NCI-H2081 (cell line): ENCODE measurements around the gene AP1M2.
"Not testable (repeated sequence)": the region's sequence is repeated elsewhere in the genome, so short reads cannot be mapped to it uniquely, and the experiment has no call there.

Experiments
- DNase-seq, 2 experiments: peaks; one replicate each; lab custom pipeline; 2025; lab: John Stamatoyannopoulos, UW

The AP1M2 gene

DNA sequence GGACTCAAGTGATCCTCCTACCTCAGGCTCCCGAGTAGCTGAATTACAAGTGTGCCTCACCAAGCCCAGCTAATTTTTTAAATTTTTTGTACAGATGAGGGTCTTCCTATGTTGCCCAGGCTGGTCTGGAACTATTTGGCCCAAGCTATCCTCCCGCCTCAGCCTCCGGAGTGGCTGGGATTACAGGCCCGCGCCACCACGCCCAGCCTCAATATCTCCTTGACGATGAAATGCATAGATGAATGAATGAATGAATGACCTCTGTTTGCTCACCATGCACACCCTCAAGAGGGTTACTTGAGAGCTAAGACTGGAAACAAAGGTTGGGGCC is 14.9 kb upstream of the AP1M2 start:
- DNase-seq: no peak

DNA sequence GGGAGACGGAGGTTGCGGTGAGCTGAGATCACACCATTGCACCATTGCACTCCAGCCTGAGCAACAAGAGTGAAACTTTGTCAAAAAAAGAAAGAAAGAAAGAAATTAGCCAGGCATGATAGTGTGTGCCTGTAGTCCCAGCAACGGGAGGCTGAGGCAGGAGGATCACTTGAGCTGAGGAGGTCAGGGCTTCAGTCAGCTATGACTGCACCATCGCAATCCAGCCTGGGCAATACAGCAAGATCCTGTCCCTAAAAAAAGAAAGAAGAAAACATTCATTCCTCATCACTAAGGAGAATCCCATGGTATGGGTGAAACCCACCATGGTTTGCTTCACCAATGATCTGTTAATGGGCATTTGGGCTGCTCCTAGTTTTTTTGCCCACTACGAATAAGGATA is 13.0 kb upstream of the AP1M2 start:
- DNase-seq: no peak

DNA sequence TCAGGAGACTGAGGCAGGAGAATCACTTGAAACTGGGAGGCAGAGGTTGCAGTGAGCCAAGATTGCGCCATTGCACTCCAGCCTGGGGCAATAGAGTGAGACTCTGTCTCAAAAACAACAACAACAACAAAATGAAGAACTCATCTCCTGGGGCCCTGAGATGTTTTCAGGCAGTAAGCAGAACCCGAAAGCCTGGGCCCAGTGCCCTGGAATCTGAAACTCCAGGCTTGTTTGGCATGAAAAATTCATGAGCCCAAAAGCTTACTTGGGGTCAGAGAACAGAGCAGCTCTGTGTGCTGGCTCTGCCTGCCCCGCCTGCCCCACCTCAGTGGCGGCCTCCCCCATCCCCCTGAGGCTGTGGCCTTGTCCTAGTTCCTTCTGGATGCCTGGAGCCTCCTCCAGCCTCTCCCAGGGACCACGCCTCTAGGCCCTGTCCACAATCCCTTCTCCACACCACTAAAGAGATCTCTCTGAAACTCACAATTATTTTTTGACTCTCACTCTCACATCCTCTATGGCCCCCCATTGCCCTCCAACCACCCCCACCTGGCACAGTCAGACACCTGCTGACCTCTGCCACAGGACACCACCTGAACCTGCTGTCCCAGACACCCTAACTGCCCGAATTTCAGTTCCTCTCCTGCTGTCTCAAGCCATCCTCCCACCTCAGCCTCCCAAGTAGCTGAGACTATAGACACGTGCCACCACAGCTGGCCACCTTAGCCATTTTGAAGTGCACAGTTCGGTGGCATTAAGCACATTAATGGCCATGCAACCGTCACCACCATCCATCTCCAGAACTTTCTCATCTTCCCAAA is 6.9 kb upstream of the AP1M2 start:
- no peak for DNase-seq

DNA sequence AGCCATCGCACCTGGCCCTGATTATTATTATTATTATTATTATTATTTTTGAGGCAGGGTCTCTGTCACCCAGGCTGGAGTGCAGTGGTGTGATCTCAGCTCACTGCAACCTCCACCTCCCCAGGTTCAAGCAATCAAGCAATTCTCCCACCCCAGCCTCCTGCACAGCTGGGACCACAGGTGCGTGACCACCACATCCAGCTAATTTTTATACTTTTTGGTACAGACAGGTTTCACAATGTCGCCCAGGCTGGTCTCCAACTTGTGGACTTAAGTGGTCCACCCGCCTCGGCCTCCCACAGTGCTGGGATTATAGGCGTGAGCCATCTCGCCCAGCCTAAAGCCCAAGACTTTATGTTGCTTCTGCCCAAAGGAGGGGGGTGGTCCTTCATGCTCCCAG is 6.0 kb upstream of the AP1M2 start:
- no peak for DNase-seq

DNA sequence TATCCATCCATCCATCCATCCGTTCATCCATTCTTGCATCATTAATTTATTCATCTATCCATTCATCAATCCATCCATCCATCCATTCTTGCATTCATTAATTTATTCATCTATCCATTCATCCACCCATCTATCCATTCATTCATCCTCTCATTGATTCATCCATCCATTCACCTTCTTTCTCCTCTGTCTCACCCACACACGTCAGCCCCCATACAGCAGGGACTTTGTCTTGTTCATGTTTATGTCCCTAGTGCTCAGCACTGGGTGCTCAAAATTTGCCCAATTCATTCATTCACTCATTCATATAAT is 683 bp upstream of the AP1M2 start:
- no peak for DNase-seq

DNA sequence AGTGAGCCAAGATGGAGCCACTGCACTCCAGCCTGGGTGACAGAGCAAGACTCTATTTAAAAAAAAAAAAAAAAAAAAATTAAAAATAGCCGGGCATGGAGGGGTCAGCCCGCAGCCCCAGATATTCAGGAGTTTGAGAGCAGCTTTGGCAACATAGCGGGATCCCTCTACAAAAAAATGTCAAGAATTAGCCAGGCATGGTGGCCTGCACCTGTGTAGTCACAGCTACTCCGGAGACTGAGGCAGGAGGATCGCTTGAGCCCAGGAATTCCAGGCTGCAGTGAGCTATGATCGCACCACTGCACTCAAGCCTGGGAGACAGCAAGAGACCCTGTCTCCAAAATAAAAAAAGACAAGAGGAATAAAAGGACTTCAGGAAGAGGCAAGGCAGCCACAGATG is 716 bp downstream of the AP1M2 start:
- DNase-seq: no peak

DNA sequence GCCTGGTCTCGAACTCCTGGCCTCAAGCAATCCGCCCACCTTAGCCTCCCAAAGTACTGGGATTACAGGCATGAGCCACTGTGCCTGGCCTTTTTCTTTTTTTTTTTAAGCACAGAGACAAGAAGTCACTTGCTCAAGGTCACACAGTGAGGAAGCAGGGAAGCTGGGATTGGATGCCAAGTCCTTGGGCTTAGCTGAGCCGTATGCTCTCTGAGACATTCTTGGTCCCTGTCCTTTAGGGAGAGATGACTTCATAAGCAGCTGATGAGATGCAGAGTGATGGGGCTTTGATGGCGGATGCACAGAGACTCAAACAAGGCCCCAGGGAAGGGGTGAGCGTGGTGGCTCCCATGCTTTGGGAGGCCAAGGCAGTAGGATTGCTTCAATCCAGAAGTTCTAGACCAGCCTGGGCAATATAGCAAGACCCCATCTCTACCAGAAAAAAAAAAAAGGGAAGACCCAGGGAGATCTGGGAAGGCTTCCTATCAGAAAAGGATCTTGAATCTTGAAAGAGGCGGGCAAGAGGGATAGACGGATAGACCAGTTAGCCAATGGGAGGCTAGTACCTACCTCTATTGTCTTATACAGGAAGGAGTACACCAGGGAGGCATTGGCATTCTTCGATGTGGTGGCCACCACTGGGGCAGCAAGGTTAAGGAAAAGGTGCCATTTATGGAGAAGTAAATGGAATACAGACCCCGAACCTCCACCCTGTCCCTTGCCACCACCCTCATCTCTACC is 3.9 kb downstream of the AP1M2 start:
- DNase-seq: no peak

DNA sequence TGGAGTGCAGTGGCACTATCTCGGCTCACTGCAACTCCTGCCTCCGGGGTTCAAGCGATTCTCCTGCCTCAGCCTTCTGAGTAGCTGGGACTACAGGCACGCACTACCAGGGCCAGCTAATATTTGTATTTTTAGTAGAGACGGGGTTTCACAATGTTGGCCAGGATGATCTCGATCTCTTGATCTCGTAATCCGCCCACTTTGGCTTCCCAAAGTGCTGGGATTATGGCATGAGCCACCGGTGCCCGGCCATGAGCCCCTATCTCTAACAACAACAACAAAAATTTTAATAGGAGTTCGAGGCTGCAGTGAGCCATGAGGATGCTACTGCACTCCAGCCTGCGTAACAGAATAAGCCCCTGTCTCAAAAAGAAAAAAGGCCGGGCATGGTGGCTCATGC is 5.0 kb downstream of the AP1M2 start:
- DNase-seq: no peak

DNA sequence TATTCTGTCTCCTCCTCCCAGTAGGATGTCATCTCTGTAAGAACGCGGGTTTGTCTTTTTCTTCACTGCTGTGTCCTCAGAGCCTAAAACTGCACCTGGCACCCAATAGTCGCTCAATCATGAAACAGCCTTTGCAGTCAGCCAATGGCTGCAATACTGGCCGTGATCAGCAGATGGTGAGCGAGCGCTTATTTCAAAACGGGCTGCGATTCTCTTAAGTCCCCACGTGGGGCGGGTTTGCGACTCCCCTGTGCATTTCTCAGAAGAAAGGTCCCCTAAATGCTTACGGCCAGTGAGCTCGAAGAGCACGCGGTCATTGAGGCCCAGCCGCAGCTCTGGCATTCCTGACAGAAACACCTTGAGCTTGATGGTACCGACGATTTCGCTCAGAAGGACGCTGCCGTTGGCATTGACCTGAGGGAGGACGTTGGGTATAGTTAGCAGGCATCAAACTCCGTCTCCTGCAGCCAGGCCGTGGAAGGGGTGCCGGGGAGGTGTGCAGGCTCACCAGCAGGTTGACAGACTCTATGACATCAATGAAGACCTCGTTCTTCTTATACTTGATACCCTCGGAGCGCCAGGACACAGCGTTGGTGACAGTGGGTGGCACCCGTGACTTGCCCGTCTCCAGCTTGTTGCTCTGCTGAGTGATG is 6.0 kb downstream of the AP1M2 start:
- DNase-seq: peak; percentile 83 to 84

DNA sequence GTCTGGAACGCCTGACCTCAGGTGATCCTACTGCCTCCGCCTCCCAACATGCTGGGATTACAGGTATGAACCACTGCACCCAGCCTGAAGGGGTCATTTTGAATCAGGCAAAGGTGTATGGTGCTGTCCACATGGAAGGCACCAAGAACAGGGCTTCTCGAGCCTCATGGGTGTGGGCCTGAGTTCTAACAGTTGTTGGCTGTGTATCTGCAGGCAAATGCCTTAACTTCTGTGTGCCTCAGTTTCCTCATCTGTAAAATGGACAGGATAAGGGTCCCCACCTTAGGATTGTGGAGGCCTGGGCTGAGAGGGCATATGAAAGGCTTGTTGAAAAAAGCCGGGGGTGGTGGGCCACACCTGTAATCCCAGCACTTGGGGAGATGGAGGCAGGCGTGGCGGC is 9.2 kb downstream of the AP1M2 start:
- no peak for DNase-seq

DNA sequence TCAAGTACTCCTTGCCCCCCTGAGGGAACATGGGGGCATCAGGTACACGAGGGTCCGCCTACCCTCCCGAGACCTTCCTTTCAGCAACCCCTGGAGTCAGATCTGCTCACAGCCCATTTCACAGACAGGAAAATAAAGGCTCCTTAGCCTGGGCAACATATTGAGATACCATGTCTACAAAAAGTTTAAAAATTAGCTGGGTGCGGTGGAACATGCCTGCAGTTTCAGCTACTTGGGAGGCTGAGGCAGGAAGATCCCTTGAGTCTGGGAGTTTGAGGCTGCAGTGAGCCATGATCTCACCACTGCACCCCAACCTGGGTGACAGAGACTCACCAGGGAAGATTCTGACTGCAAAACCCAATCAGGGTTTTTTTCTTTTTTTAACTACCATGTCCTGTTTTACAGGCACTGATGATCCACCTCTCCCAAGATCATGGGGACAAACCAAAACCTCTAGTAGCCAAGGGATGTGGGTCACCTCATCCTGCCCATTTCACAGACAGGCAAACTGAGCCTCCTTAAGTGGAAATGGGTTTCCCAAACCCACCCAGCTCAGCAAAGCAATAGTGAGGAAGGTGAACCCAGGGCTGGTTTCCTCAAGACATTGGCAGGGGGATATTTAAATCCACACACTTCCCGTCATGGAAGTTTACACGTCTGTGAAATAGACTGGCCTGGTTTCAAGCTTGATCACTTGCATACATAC is 11.9 kb downstream of the AP1M2 start:
- no peak for DNase-seq

DNA sequence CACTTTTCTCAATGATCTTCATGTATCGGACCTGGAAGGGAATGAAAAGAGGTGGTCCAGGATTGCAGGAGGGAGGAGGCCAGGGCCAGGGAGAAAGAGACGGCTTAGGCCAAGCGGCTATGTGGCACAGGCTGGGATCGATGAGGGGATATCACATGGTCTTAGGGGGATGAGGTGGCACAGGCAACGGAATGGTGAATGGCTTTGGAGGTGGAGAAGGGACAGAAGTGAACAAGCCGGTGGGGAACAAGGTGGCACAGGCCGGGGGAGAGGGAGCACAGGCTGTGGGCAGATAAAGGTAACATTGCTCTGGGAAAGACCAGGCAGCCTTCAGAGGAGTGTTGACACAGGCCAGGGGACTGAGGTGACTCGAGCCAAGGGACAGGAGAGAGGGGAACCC is 12.7 kb downstream of the AP1M2 start:
- DNase-seq: no peak

DNA sequence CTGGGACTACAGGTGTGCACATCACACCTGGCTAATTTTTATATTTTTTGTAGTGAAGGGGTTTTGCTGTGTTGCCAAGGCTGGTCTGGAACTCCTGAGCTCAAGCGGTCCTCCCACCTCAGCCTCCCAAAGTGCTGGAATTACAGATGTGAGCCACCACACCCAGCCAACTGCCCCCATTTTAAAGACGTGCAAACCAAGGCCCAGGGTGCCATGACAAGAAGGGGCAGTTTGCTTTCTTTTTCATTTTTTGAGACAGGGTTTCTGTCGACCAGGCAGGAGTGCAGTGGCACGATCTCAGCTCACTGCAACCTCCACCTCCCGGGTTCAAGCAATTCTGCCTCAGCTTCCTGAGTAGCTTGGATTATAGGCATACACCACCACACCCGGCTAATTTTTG is 13.3 kb downstream of the AP1M2 start:
- DNase-seq: not testable (repeated sequence)

DNA sequence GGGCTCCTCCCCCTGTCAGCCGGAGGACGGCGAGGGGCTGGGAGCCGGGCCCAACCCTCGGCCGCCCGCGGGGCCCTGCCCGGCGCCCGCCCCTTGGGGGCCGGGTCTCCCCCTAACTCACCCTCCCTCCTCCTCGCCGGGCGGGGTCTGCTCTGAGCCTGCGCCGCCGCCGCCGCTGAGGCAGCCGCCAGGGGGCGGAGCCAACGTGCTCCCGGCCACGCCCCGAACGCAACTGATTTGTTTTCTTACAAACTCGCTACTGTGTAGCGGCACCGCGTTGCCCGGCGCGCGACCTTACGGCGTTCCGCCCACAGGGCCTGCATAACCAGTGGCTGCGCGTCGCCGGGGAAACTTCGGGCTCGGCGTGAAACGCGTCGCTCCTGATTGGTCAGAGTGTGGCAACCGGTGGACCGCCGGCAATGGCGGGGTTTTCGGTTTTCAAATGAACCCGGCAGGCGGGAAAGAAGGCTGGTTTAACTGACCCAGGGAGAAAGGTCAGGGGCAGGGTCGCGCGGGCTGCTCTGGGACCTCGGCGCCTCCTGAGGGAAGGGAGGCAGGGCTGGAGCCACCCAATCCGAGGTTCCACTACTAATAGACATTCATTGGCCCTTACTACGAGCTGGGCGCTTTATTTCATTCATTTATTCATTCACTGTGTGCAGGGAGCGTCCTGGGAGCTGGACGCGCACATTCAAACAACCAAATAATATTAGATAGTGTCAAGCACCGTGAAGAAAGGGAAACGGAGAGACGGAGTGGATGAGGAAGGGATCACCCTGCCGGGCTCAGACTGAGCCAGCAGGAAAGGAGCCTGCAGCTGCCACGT is 18.1 kb downstream of the AP1M2 start, which contains the start of gene CDKN2D:
CDKN2D (minus strand) TSS at position 154 of the 826 bp plus-strand sequence. CDS start 326 bp downstream, outside the sequence.
- DNase-seq: peak; percentile 98 to 99

DNA sequence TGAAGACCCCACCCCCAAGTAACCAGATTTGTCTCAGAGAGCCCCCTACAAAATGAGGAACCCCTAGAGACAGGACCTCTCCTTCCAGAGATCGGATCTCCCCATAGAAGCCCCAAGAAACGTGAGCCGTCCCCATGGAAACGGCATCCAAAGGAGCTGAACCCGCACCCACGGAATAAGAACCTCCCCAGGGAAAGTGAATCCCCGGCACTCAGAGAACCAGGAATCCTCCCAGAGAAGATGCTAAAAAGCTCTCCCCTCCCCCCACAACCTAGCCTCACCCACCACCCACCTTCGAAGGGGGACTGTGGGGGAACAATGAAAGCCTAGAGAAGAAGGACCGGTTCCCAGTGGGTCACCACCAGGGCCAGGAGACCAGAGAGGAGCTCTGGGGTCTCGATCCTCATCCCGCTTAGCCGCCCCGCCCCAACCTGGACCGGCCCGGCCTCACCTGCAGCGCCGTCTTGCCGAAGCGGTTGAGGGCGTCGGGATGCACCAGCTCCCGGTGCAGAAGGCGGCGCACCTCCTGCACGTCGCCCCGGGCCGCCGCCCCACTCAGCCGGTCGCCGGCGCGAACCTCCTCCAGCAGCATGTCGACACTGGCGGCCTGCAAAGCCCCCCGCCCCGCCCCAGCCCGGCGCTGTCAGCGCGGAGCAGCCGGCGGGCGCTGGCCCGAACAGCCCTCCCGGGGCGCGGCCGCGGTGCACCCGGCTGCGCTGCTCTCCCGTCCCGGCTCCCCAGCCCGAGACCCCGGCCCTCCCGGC is 18.9 kb downstream of the AP1M2 start:
- peak in 1 of 2 experiments; percentile 60 for DNase-seq

DNA sequence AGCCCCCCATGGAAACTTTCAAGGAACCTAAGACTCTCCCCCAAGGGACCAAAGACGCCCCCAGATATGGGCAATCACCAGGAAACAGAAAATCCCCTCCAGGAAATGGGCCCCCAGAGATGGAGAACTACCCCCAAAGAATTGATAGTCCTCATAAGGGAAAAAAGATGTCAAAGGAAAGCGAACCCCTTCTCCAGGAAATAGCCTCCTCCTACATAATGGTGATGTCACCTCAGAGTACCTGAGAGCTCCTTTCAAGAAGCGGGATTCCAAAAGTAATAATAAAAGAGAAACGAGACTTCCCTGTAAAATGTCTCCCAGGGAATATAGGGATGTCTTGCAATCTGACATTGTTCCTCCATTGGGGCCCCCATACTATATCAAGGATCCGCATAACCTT is 19.5 kb downstream of the AP1M2 start:
- DNase-seq: no peak

DNA sequence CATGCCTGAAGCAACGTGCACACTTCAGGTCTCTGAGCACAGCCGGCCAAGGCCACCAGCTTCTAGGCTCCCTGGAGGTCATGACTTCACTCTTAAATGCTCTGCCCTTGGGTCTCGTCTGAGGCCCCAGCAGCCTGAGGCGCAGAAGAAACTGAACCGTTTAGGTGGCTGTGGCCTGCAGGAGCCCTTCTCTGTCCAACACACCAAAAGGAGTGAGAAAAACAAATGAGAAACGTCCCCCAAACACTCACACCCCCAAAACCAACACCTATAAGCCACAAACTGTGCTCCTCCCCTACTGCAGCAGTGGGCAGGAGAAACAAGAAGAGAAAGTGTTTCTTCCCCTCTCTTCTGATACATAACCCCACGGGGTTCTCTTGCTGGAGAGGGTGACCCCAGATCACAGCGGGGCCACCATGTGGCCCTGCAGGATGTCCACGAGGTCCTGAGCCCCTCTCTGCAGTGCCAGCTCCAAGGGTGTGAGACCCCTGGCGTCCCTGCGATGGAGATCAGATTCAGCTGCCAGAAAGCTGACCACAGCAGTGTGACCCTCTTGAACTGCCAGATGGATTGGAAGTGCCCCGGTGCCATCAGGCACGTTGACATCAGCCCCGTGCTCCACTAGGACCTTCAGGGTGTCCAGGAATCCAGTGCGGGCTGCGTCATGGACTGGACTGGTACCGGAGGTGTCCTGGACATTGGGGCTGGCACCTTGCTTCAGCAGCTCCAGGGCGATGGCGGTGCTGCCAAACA is 20.3 kb downstream of the AP1M2 start:
- no peak for DNase-seq

DNA sequence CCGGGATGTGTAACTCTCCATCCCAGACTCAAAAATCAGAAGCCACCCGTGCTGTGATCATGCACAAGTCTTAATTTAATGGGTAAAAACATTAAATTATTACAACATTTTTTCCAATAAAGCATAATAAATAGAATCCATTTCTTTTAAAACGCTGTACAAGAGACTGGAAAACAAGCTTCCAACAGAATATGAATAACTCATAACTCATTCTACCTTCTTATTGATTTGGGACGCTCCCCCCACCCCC is 20.8 kb downstream of the AP1M2 start:
- DNase-seq: no peak

DNA sequence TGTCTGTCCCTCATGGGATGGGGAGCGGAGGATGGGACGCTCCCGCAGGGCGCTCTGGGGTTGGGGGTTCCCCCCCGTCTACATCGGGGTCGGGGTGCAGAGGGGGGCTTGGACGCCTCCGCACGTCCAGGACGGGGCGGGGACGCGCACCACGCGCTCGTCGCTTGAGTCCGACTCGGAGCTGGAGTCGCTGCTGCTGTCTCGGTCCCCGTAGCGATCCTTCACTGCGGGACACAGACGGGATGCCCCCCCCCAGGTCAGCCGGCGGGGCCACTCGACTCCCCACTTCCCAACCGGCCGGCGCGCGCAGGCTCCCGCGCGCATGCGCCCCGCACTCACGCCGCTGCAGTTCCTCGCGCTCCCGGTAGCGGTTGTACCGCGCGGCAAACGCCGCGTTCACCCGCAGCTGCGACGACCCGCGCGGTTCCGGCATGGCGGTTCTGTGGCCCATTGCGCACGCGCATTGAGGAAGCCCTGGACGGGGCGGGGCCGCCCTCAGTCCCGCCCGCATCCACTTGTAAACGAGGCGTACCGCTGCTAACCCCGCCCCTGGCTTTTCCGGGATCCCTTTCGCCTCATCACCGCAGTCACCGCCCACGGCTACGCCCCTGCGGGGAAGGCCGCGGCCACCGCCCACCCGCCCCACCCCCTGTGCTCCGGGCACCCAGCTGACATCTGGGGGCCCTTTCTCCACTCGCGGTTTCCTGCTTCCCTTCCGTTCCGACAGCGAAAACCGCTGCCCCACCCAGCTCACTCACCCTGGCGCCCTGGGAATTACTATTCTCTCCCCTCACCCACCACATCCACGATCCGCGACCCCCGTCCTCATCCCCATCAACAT is 21.3 kb downstream of the AP1M2 start, which contains the start of gene KRI1:
KRI1 (minus strand) TSS at position 444 of the 841 bp plus-strand sequence; CDS start at position 433, 11 bp downstream.
- DNase-seq: peak; percentile 96 to 98
